GM12801 (cell line): ENCODE data around the gene YBX2.

Experiments
- TF ChIP-seq, protein P1 (sequence below): IDR thresholded peaks from one replicate; pipeline ENCODE4 v1.5.1; 2011; ENCODE audit warnings: control low read depth; ENCODE audit not compliant: insufficient read length; ENCODE audit errors: extremely low read depth

YBX2 gene

GRCh38 chr17:7290166-7290565 is 4.3 kb downstream of the YBX2 start:
- TF ChIP-seq, protein P1, sequence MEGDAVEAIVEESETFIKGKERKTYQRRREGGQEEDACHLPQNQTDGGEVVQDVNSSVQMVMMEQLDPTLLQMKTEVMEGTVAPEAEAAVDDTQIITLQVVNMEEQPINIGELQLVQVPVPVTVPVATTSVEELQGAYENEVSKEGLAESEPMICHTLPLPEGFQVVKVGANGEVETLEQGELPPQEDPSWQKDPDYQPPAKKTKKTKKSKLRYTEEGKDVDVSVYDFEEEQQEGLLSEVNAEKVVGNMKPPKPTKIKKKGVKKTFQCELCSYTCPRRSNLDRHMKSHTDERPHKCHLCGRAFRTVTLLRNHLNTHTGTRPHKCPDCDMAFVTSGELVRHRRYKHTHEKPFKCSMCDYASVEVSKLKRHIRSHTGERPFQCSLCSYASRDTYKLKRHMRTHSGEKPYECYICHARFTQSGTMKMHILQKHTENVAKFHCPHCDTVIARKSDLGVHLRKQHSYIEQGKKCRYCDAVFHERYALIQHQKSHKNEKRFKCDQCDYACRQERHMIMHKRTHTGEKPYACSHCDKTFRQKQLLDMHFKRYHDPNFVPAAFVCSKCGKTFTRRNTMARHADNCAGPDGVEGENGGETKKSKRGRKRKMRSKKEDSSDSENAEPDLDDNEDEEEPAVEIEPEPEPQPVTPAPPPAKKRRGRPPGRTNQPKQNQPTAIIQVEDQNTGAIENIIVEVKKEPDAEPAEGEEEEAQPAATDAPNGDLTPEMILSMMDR, result no peak

- TF ChIP-seq, protein P1, result no peak
Measured at GRCh38 chr17:7289256-7290032, 5.0 kb downstream of the YBX2 start.

DNA sequence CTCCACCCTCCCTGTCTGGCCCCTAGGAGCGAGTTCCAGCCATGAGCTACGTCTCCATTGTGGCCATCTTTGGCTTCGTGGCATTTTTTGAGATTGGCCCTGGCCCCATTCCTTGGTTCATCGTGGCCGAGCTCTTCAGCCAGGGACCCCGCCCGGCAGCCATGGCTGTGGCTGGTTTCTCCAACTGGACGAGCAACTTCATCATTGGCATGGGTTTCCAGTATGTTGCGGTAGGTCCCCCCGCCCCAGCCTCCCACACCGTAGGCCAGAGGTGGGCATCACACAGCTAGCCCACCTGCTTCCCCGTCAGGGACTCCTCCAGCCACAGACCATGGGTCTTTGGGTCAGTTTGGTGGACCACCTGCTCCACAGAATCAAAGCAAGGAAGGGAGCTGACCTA is 8.8 kb downstream of the YBX2 start:
- TF ChIP-seq, protein P1, result no peak

- TF ChIP-seq, protein P1, result no peak
Measured at GRCh38 chr17:7284911-7285310, 9.5 kb downstream of the YBX2 start.

- TF ChIP-seq, protein P1, result no peak
Measured at GRCh38 chr17:7283471-7284216, 10.8 kb downstream of the YBX2 start.

- TF ChIP-seq, protein P1, result no peak
Measured at GRCh38 chr17:7282752-7283321, 11.6 kb downstream of the YBX2 start.

GRCh38 chr17:7281953-7282751 is 12.3 kb downstream of the YBX2 start:
- TF ChIP-seq, protein P1, result no peak
